ENCODE data around the gene PCBP3. TPM values are rescaled to one million over a fixed set of nuclear protein-coding genes. Genes with fewer than 3 reads are reported as not detected.
A peak's percentile ranks its signal among the peaks of the same experiment; 100 is the strongest.

The PCBP3 gene
- total and polyA plus RNA-seq, 10 of the 15 experiments (the other 5 are each of a cell fraction or from before 2014, with no cell fraction given), result 0.09 to 1.3 (median 0.46) TPM; not detected in 3

DNA sequence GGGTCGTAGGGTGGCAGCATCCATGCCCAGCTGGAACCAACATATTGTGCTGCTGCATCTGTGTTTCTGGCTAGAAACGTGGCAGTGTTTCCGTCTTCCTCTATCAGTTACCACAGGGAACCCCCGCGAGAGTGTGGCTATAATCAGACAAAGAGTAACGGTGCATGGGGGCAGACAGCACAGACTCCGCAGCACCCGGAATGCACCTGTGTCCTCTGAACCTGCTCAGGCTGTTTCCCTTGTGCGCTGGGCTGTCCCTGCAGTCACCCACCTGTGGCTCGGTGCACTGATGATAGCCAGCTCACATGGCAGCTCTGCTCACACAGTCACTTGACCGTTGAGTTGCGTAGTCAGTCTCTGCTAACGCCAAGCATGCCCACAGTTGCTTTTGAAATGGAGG lies 11.4 kb upstream of the PCBP3 start (continued):
- TF ChIP-seq, protein P1, sequence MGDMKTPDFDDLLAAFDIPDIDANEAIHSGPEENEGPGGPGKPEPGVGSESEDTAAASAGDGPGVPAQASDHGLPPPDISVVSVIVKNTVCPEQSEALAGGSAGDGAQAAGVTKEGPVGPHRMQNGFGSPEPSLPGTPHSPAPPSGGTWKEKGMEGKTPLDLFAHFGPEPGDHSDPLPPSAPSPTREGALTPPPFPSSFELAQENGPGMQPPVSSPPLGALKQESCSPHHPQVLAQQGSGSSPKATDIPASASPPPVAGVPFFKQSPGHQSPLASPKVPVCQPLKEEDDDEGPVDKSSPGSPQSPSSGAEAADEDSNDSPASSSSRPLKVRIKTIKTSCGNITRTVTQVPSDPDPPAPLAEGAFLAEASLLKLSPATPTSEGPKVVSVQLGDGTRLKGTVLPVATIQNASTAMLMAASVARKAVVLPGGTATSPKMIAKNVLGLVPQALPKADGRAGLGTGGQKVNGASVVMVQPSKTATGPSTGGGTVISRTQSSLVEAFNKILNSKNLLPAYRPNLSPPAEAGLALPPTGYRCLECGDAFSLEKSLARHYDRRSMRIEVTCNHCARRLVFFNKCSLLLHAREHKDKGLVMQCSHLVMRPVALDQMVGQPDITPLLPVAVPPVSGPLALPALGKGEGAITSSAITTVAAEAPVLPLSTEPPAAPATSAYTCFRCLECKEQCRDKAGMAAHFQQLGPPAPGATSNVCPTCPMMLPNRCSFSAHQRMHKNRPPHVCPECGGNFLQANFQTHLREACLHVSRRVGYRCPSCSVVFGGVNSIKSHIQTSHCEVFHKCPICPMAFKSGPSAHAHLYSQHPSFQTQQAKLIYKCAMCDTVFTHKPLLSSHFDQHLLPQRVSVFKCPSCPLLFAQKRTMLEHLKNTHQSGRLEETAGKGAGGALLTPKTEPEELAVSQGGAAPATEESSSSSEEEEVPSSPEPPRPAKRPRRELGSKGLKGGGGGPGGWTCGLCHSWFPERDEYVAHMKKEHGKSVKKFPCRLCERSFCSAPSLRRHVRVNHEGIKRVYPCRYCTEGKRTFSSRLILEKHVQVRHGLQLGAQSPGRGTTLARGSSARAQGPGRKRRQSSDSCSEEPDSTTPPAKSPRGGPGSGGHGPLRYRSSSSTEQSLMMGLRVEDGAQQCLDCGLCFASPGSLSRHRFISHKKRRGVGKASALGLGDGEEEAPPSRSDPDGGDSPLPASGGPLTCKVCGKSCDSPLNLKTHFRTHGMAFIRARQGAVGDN (IDR thresholded peaks at IDR 0.05), result peak; percentile 73; the same call in 1 of the 2 replicates
- TF ChIP-seq GATAD2B (conservative IDR thresholded peaks at IDR 0.05; ENCODE audit: low read depth), result no peak
- TF ChIP-seq SPI1 (IDR thresholded peaks at IDR 0.05; ENCODE audit: borderline replicate concordance, insufficient read depth, low read depth, low read length), result peak; percentile 9; the same call in 1 of the 2 replicates
- TF ChIP-seq RBBP5 (conservative IDR thresholded peaks at IDR 0.05), result no peak
- TF ChIP-seq TCF12 (IDR thresholded peaks at IDR 0.05; ENCODE audit: low read depth, low read length), result peak; percentile 49; the same call in 1 of the 2 replicates
- peak; percentile 30; the same call in 1 of the 3 replicates for TF ChIP-seq POU2F2 (IDR thresholded peaks at IDR 0.05; ENCODE audit: borderline replicate concordance, low read depth, low read length)
- TF ChIP-seq MEF2B (IDR thresholded peaks at IDR 0.05; ENCODE audit: partially characterized antibody, poor library complexity, severe bottlenecking), result peak; percentile 10
- TF ChIP-seq, protein P2, sequence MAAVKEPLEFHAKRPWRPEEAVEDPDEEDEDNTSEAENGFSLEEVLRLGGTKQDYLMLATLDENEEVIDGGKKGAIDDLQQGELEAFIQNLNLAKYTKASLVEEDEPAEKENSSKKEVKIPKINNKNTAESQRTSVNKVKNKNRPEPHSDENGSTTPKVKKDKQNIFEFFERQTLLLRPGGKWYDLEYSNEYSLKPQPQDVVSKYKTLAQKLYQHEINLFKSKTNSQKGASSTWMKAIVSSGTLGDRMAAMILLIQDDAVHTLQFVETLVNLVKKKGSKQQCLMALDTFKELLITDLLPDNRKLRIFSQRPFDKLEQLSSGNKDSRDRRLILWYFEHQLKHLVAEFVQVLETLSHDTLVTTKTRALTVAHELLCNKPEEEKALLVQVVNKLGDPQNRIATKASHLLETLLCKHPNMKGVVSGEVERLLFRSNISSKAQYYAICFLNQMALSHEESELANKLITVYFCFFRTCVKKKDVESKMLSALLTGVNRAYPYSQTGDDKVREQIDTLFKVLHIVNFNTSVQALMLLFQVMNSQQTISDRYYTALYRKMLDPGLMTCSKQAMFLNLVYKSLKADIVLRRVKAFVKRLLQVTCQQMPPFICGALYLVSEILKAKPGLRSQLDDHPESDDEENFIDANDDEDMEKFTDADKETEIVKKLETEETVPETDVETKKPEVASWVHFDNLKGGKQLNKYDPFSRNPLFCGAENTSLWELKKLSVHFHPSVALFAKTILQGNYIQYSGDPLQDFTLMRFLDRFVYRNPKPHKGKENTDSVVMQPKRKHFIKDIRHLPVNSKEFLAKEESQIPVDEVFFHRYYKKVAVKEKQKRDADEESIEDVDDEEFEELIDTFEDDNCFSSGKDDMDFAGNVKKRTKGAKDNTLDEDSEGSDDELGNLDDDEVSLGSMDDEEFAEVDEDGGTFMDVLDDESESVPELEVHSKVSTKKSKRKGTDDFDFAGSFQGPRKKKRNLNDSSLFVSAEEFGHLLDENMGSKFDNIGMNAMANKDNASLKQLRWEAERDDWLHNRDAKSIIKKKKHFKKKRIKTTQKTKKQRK (IDR thresholded peaks at IDR 0.05; ENCODE audit: low read depth, low read length), result no peak
- TF ChIP-seq TCF3 (IDR thresholded peaks at IDR 0.05; ENCODE audit: borderline replicate concordance, insufficient read depth, low read depth, low read length), result 0 out of 2 replicates have a peak, but pooled peaks have one; percentile 30
- TF ChIP-seq RUNX3 (IDR thresholded peaks at IDR 0.05; ENCODE audit: low read length), result peak; percentile 47
- TF ChIP-seq BHLHE40 (IDR thresholded peaks at IDR 0.05; ENCODE audit: borderline replicate concordance in 1 of 2, low read depth in 2 of 2, low read length in 1 of 2), result peak in 1 of 2 experiments; percentile 24; a peak in 1 of 4 replicates
- no peak for TF ChIP-seq E2F4 (IDR thresholded peaks at IDR 0.05; ENCODE audit: low read depth, low read length)

All from GM12878 (cell line).